ENCODE measurements around the gene CCT5. TPM values are rescaled to one million over a fixed set of nuclear protein-coding genes. Genes with fewer than 3 reads are reported as not detected.

Gene CCT5
- total RNA-seq, 1 experiment from 2014 or later = 548 TPM

DNA sequence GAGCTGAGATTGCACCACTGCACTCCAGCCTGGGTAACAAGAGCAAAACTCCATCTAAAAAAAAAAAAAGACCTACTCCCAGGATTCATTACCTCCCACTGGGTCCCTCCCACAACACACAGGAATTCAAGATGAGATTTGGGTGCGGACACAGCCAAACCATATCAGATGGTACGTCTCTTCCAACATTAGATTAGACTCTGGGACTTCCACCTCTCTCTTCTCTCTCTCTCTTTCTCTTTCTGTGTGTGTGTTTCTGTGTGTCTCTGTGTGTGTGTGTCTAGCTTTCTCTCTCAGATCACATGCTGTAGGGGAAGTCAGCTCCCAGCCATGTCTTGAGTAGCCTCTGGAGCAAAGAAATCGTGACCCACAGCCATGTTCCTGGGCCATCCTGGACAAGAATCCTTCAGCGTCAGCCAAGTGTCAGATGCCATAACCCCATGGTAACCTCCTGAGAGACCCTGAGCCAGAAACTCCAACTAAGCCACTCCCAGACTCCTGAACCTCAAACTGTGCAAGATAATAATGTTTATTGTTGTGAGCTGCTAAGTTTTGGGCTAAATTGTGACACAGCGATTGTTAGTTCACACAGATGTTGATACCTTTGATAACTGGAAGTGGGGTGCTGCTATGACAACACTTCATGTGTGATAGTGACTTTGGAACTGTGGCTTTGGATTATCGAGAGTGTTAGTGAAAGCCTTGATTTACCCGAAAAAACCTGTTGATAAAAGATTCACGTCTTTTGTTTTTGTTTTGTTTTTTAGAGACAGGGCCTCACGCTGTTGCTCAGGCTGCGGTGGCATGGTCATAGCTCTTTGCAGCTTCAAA, 61.7 kb downstream of the CCT5 start:
- Mint-ChIP-seq H3K36me3 (peaks cover 6% of the 10 kb centered on the region), H3K4me1 (peaks cover 15% of the 10 kb centered on the region), H3K27ac (no peak overlapping the region; the same call in 1 of the 2 replicates), H3K4me3 (no peak overlapping the region), H3K9me3 (peaks cover 21% of the 10 kb centered on the region), H3K27me3 (ENCODE audit: low read depth) (peaks cover 6% of the 10 kb centered on the region)
- ChIA-PET CTCF (interaction anchor here (1.3 kb wide), 1 partner anchor 28 kb away, joined by 4 read pairs; no protein-coding TSS in a partner anchor), POLR2A (no interaction called here)
- ATAC-seq = no peak
- DNase-seq (ENCODE audit: low spot score) = no peak
- TF ChIP-seq, protein P1, sequence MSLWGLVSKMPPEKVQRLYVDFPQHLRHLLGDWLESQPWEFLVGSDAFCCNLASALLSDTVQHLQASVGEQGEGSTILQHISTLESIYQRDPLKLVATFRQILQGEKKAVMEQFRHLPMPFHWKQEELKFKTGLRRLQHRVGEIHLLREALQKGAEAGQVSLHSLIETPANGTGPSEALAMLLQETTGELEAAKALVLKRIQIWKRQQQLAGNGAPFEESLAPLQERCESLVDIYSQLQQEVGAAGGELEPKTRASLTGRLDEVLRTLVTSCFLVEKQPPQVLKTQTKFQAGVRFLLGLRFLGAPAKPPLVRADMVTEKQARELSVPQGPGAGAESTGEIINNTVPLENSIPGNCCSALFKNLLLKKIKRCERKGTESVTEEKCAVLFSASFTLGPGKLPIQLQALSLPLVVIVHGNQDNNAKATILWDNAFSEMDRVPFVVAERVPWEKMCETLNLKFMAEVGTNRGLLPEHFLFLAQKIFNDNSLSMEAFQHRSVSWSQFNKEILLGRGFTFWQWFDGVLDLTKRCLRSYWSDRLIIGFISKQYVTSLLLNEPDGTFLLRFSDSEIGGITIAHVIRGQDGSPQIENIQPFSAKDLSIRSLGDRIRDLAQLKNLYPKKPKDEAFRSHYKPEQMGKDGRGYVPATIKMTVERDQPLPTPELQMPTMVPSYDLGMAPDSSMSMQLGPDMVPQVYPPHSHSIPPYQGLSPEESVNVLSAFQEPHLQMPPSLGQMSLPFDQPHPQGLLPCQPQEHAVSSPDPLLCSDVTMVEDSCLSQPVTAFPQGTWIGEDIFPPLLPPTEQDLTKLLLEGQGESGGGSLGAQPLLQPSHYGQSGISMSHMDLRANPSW (CRISPR knock-in tag; conservative IDR thresholded peaks at IDR 0.05; ENCODE audit: low read depth) = no peak
- no peak for TF ChIP-seq ZNF263 (CRISPR knock-in tag; IDR thresholded peaks at IDR 0.05; ENCODE audit: low read depth)
- TF ChIP-seq, protein P2, sequence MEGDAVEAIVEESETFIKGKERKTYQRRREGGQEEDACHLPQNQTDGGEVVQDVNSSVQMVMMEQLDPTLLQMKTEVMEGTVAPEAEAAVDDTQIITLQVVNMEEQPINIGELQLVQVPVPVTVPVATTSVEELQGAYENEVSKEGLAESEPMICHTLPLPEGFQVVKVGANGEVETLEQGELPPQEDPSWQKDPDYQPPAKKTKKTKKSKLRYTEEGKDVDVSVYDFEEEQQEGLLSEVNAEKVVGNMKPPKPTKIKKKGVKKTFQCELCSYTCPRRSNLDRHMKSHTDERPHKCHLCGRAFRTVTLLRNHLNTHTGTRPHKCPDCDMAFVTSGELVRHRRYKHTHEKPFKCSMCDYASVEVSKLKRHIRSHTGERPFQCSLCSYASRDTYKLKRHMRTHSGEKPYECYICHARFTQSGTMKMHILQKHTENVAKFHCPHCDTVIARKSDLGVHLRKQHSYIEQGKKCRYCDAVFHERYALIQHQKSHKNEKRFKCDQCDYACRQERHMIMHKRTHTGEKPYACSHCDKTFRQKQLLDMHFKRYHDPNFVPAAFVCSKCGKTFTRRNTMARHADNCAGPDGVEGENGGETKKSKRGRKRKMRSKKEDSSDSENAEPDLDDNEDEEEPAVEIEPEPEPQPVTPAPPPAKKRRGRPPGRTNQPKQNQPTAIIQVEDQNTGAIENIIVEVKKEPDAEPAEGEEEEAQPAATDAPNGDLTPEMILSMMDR (IDR thresholded peaks at IDR 0.05) = no peak
- no peak for TF ChIP-seq ZNF416 (CRISPR knock-in tag; IDR thresholded peaks at IDR 0.05)
- no peak for TF ChIP-seq ETV6 (CRISPR knock-in tag; IDR thresholded peaks at IDR 0.05)
- no peak for TF ChIP-seq NR3C1 (CRISPR knock-in tag; conservative IDR thresholded peaks at IDR 0.05; ENCODE audit: low read depth)
- TF ChIP-seq, protein P3, sequence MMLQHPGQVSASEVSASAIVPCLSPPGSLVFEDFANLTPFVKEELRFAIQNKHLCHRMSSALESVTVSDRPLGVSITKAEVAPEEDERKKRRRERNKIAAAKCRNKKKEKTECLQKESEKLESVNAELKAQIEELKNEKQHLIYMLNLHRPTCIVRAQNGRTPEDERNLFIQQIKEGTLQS (CRISPR knock-in tag; conservative IDR thresholded peaks at IDR 0.05) = no peak
- TF ChIP-seq, protein P4, sequence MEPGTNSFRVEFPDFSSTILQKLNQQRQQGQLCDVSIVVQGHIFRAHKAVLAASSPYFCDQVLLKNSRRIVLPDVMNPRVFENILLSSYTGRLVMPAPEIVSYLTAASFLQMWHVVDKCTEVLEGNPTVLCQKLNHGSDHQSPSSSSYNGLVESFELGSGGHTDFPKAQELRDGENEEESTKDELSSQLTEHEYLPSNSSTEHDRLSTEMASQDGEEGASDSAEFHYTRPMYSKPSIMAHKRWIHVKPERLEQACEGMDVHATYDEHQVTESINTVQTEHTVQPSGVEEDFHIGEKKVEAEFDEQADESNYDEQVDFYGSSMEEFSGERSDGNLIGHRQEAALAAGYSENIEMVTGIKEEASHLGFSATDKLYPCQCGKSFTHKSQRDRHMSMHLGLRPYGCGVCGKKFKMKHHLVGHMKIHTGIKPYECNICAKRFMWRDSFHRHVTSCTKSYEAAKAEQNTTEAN (CRISPR knock-in tag; IDR thresholded peaks at IDR 0.05) = no peak
- no peak for TF ChIP-seq PRRX2 (CRISPR knock-in tag; IDR thresholded peaks at IDR 0.05)
- no peak for TF ChIP-seq SP1 (CRISPR knock-in tag; conservative IDR thresholded peaks at IDR 0.05)

DNA sequence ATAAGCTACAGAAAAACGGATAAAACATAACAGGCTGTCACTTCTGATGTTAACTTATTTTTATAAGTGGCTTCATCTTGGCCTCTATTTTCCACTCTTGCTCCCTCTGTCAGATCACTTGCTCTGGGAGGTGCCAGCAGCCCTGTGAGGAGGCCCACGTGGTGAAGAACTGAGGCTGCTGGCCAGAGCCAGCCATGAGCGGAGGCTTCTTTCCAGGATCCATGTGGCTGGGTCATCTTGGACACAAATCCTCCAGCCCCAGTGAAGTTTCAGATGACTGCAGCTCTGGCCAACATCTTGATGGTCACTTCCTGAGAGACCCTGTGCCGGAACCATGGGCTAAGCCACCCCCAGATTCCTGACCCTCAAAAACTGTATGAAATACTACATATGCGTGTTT, 65.1 kb downstream of the CCT5 start:
- no peak overlapping the region for H3K4me3 Mint-ChIP-seq
- POLR2A ChIA-PET = no interaction called here
- no peak for ATAC-seq
- H3K27me3 Mint-ChIP-seq (ENCODE audit: low read depth) = no peaks in the 10 kb centered on the region; the same call in 1 of the 2 replicates
- peaks cover 9% of the 10 kb centered on the region for H3K4me1 Mint-ChIP-seq
- peaks cover 6% of the 10 kb centered on the region for H3K36me3 Mint-ChIP-seq
- no peak for DNase-seq (ENCODE audit: low spot score)
- H3K9me3 Mint-ChIP-seq = peaks cover 21% of the 10 kb centered on the region
- CTCF ChIA-PET = interaction anchor here (1.5 kb wide), 1 partner anchor 31 kb away, joined by 3 read pairs; no protein-coding TSS in a partner anchor
- H3K27ac Mint-ChIP-seq = no peak overlapping the region
- TF ChIP-seq, protein P5, sequence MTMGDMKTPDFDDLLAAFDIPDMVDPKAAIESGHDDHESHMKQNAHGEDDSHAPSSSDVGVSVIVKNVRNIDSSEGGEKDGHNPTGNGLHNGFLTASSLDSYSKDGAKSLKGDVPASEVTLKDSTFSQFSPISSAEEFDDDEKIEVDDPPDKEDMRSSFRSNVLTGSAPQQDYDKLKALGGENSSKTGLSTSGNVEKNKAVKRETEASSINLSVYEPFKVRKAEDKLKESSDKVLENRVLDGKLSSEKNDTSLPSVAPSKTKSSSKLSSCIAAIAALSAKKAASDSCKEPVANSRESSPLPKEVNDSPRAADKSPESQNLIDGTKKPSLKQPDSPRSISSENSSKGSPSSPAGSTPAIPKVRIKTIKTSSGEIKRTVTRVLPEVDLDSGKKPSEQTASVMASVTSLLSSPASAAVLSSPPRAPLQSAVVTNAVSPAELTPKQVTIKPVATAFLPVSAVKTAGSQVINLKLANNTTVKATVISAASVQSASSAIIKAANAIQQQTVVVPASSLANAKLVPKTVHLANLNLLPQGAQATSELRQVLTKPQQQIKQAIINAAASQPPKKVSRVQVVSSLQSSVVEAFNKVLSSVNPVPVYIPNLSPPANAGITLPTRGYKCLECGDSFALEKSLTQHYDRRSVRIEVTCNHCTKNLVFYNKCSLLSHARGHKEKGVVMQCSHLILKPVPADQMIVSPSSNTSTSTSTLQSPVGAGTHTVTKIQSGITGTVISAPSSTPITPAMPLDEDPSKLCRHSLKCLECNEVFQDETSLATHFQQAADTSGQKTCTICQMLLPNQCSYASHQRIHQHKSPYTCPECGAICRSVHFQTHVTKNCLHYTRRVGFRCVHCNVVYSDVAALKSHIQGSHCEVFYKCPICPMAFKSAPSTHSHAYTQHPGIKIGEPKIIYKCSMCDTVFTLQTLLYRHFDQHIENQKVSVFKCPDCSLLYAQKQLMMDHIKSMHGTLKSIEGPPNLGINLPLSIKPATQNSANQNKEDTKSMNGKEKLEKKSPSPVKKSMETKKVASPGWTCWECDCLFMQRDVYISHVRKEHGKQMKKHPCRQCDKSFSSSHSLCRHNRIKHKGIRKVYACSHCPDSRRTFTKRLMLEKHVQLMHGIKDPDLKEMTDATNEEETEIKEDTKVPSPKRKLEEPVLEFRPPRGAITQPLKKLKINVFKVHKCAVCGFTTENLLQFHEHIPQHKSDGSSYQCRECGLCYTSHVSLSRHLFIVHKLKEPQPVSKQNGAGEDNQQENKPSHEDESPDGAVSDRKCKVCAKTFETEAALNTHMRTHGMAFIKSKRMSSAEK (CRISPR knock-in tag; IDR thresholded peaks at IDR 0.05; ENCODE audit: borderline replicate concordance) = no peak
- TF ChIP-seq, protein P6, sequence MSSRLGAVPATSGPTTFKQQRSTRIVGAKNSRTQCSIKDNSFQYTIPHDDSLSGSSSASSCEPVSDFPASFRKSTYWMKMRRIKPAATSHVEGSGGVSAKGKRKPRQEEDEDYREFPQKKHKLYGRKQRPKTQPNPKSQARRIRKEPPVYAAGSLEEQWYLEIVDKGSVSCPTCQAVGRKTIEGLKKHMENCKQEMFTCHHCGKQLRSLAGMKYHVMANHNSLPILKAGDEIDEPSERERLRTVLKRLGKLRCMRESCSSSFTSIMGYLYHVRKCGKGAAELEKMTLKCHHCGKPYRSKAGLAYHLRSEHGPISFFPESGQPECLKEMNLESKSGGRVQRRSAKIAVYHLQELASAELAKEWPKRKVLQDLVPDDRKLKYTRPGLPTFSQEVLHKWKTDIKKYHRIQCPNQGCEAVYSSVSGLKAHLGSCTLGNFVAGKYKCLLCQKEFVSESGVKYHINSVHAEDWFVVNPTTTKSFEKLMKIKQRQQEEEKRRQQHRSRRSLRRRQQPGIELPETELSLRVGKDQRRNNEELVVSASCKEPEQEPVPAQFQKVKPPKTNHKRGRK (CRISPR knock-in tag; IDR thresholded peaks at IDR 0.05; ENCODE audit: borderline replicate concordance) = no peak
- no peak for TF ChIP-seq EMX1 (CRISPR knock-in tag; IDR thresholded peaks at IDR 0.05)
- no peak for TF ChIP-seq OVOL2 (CRISPR knock-in tag; IDR thresholded peaks at IDR 0.05; ENCODE audit: borderline replicate concordance)
- TF ChIP-seq, protein P7, sequence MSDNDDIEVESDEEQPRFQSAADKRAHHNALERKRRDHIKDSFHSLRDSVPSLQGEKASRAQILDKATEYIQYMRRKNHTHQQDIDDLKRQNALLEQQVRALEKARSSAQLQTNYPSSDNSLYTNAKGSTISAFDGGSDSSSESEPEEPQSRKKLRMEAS (CRISPR knock-in tag; IDR thresholded peaks at IDR 0.05) = no peak
- TF ChIP-seq ETV6 (CRISPR knock-in tag; IDR thresholded peaks at IDR 0.05) = no peak
- TF ChIP-seq SP1 (CRISPR knock-in tag; conservative IDR thresholded peaks at IDR 0.05) = no peak
- no peak for TF ChIP-seq ZNF232 (CRISPR knock-in tag; IDR thresholded peaks at IDR 0.05)
- no peak for TF ChIP-seq JAZF1 (CRISPR knock-in tag; IDR thresholded peaks at IDR 0.05)
- TF ChIP-seq, protein P8, sequence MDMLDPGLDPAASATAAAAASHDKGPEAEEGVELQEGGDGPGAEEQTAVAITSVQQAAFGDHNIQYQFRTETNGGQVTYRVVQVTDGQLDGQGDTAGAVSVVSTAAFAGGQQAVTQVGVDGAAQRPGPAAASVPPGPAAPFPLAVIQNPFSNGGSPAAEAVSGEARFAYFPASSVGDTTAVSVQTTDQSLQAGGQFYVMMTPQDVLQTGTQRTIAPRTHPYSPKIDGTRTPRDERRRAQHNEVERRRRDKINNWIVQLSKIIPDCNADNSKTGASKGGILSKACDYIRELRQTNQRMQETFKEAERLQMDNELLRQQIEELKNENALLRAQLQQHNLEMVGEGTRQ (CRISPR knock-in tag; IDR thresholded peaks at IDR 0.05) = no peak
- TF ChIP-seq TEAD4 (CRISPR knock-in tag; IDR thresholded peaks at IDR 0.05) = no peak
- TF ChIP-seq, protein P3 (CRISPR knock-in tag; conservative IDR thresholded peaks at IDR 0.05) = no peak
- no peak for TF ChIP-seq MXD4 (CRISPR knock-in tag; IDR thresholded peaks at IDR 0.05; ENCODE audit: borderline replicate concordance)

Measured in WTC11 (cell line).